MM.1S (cell line): ENCODE results near the gene TMEM184A.

Experiments
- EZH2 ChIP-seq: fragments of 300-600 bp; sonication (generic); optimal IDR thresholded peaks from 2 replicates; pipeline ENCODE3; 2017; ENCODE audit warnings: low read depth, mild to moderate bottlenecking, antibody characterized with exemption, low read length, mixed read lengths
- EZH2phosphoT487 ChIP-seq: fragments of 300-600 bp; sonication (generic); IDR thresholded peaks from 2 replicates; pipeline ENCODE4 v1.6.1; 2018; ENCODE audit warnings: antibody characterized with exemption, low read length
- TF ChIP-seq, protein P1 (sequence below): fragments of 300-600 bp; sonication (generic); IDR thresholded peaks from 2 replicates; pipeline ENCODE4 v1.5.1; 2016; ENCODE audit warnings: antibody characterized with exemption, low read length, mixed read lengths

- TF ChIP-seq, protein P1, sequence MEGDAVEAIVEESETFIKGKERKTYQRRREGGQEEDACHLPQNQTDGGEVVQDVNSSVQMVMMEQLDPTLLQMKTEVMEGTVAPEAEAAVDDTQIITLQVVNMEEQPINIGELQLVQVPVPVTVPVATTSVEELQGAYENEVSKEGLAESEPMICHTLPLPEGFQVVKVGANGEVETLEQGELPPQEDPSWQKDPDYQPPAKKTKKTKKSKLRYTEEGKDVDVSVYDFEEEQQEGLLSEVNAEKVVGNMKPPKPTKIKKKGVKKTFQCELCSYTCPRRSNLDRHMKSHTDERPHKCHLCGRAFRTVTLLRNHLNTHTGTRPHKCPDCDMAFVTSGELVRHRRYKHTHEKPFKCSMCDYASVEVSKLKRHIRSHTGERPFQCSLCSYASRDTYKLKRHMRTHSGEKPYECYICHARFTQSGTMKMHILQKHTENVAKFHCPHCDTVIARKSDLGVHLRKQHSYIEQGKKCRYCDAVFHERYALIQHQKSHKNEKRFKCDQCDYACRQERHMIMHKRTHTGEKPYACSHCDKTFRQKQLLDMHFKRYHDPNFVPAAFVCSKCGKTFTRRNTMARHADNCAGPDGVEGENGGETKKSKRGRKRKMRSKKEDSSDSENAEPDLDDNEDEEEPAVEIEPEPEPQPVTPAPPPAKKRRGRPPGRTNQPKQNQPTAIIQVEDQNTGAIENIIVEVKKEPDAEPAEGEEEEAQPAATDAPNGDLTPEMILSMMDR, result no peak
- TF ChIP-seq EZH2phosphoT487 (no peak), EZH2 (no peak)
Observed at GRCh38 chr7:1505731-1506550, 50.1 kb downstream of the TMEM184A start.
